HepG2 (cell line): ENCODE measurements around the gene CNNM2. TPM values are rescaled to one million over a fixed set of nuclear protein-coding genes. Genes with fewer than 3 reads are reported as not detected.

Experiments used
- BRF2 ChIP-seq: sonication (generic); formaldehyde crosslinking; IDR thresholded peaks from 2 replicates; pipeline ENCODE4 v1.8.1; 2022; ENCODE audit warnings: mild to moderate bottlenecking, missing genetic modification reagents
- DDIT3 ChIP-seq: sonication (generic); formaldehyde crosslinking; IDR thresholded peaks from 2 replicates; pipeline ENCODE4 v1.4.0; 2020; ENCODE audit warnings: mild to moderate bottlenecking, missing genetic modification reagents
- DMTF1 ChIP-seq: sonication (generic); formaldehyde crosslinking; IDR thresholded peaks from 2 replicates; pipeline ENCODE4 v1.4.0; 2020; ENCODE audit warnings: mild to moderate bottlenecking, missing genetic modification reagents
- HOXA9 ChIP-seq: sonication (generic); formaldehyde crosslinking; IDR thresholded peaks from 2 replicates; pipeline ENCODE4 v1.8.1; 2022; ENCODE audit warnings: missing genetic modification reagents, mild to moderate bottlenecking, moderate library complexity, borderline replicate concordance
- MED13 ChIP-seq: sonication (generic); formaldehyde crosslinking; IDR thresholded peaks from 2 replicates; pipeline ENCODE4 v1.5.0; 2020; ENCODE audit warnings: missing genetic modification reagents
- MXD3 ChIP-seq: IDR thresholded peaks from 2 replicates; pipeline ENCODE4 v1.6.1; 2016; ENCODE audit warnings: mild to moderate bottlenecking, missing biosample characterization, missing genetic modification reagents
- PHF20 ChIP-seq: sonication (generic); formaldehyde crosslinking; IDR thresholded peaks from 2 replicates; pipeline ENCODE4 v1.5.0; 2020; ENCODE audit warnings: mild to moderate bottlenecking, missing genetic modification reagents
- SKIL ChIP-seq: sonication (generic); formaldehyde crosslinking; IDR thresholded peaks from 2 replicates; pipeline ENCODE4 v1.8.0; 2022; ENCODE audit warnings: missing genetic modification reagents, mild to moderate bottlenecking, moderate library complexity, borderline replicate concordance
- ZMYM2 ChIP-seq: sonication (generic); formaldehyde crosslinking; IDR thresholded peaks from 2 replicates; pipeline ENCODE4 v1.8.0; 2022; ENCODE audit warnings: mild to moderate bottlenecking, missing genetic modification reagents
- ZNF280D ChIP-seq: sonication (generic); formaldehyde crosslinking; IDR thresholded peaks from 2 replicates; pipeline ENCODE4 v1.5.1; 2020; ENCODE audit warnings: mild to moderate bottlenecking, missing genetic modification reagents
- ZNF383 ChIP-seq: sonication (generic); formaldehyde crosslinking; IDR thresholded peaks from 2 replicates; pipeline ENCODE4 v1.4.0; 2020; ENCODE audit warnings: missing genetic modification reagents, mild to moderate bottlenecking, borderline replicate concordance
- ZNF841 ChIP-seq: sonication (generic); formaldehyde crosslinking; IDR thresholded peaks from 2 replicates; pipeline ENCODE4 v1.8.1; 2023; ENCODE audit warnings: missing genetic modification reagents, borderline replicate concordance
- polyA plus RNA-seq, 8 experiments: library from polyadenylated mRNA; depleted of rRNA in 3 of 8; stranded (reverse) in 7 of 8; unstranded in 1 of 8; fragments of >200 nt; fragmentation: Illumina TruSeq in 4 of 8; extraction: Trizol in 4 of 8; gene quantifications; 2 replicates each; pipeline versions ENCODE4 v1.2.1 to v1.2.3, GENCODE V29; 2011 to 2016; ENCODE audit warnings: low read depth in 4 of 8, missing spikeins in 1 of 8, mixed read lengths in 1 of 8; ENCODE audit not compliant: insufficient read depth in 1 of 8
- total RNA-seq, 5 experiments: library from RNA; depleted of rRNA; stranded (reverse); fragments of >200 nt; fragmentation: Illumina TruSeq; extraction: Trizol; gene quantifications; 2 replicates each; pipeline ENCODE4 v1.2.3, GENCODE V29; 2016; ENCODE audit warnings: low read depth in 1 of 5

CNNM2 gene
- total and polyA plus RNA-seq, 2 of the 13 experiments (the other 11 are each of a cell fraction or from before 2014, with no cell fraction given): 7.1 to 9.0 TPM

GRCh38 chr10:103053659-103054581 is 135.8 kb downstream of the CNNM2 start (continued):
- TF ChIP-seq DMTF1: no peak
- 0 out of 2 replicates have a peak, but pooled peaks have one; percentile 40 for TF ChIP-seq PHF20
- TF ChIP-seq MED13: peak; percentile 72; the same call in 1 of the 2 replicates
- peak; percentile 62; the same call in 1 of the 2 replicates for TF ChIP-seq SKIL (CRISPR knock-in tag)
- TF ChIP-seq ZMYM2 (CRISPR knock-in tag): peak; percentile 84
- no peak for TF ChIP-seq BRF2 (CRISPR knock-in tag)
- TF ChIP-seq ZNF280D (CRISPR knock-in tag): peak; percentile 96
- no peak for TF ChIP-seq ZNF841
- no peak for TF ChIP-seq ZNF383
- no peak for TF ChIP-seq DDIT3 (CRISPR knock-in tag)
- no peak for TF ChIP-seq HOXA9 (CRISPR knock-in tag)
- 0 out of 2 replicates have a peak, but pooled peaks have one; percentile 76 for TF ChIP-seq MXD3 (CRISPR knock-in tag)
